Ecto neural progenitor cell (in vitro differentiated cells): ENCODE measurements around the gene ADRA1B.
"Not testable (repeated sequence)": the region's sequence is repeated elsewhere in the genome, so short reads cannot be mapped to it uniquely, and the experiment has no call there.

Source experiments
- DNase-seq: peaks from one replicate; pipeline ENCODE4 v3.0.0-alpha.2; 2018; ENCODE audit warnings: low spot score

Gene ADRA1B

GRCh38 chr5:159969966-159970365, 53.7 kb downstream of the ADRA1B start:
- DNase-seq = no peak

DNA sequence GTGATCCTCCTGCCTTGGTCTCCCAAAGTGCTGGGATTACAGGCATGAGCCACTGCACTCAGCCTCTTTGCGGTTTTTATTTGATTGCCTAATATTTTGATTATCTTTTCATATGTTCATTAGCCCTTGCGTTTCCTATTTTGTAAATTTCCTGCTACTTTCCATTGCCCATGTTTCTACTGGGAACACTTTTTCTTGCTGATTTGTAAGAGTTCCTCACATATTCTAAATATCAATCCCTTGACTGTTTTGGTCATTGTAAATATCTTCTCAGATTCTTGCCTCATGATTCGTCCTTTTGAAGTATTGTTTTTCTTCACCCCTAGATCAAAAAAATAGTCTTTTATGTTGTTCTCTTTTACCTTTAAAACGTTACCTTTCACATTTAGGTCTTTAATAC, 54.8 kb downstream of the ADRA1B start:
- no peak for DNase-seq

GRCh38 chr5:159971514-159971913, 55.2 kb downstream of the ADRA1B start:
- DNase-seq = no peak

- DNase-seq = peak; percentile 63
Observed at GRCh38 chr5:159971931-159972461, 55.7 kb downstream of the ADRA1B start.

- DNase-seq = no peak
Observed at GRCh38 chr5:159972538-159973362, 56.5 kb downstream of the ADRA1B start.

DNA sequence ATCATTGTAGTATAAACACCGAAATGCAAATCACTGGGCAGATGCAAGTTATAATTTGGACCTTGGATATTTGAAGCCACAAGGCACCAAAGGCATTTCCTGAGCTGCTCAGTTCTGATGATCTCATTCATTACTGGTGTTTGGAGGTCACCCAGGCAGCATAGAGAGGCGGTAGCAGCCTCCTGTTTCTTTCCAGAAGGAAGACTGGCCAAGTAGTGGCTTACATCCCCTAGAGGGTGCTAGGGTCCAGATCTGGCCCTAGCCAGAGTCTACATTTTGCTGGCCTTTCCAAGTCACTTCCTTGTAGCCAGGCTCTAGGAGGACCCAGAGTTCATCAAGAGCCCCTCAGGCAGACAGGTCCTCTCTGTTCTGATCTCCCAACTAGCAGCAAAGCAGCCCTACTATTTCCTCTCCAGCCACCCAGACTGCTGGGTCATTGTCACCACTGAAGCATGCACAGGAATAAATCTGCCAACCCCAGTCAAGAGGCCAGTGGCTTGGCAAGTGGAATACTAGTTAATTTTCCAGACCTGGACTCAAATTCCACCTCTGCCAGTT, 59.3 kb downstream of the ADRA1B start:
- DNase-seq = no peak

DNA sequence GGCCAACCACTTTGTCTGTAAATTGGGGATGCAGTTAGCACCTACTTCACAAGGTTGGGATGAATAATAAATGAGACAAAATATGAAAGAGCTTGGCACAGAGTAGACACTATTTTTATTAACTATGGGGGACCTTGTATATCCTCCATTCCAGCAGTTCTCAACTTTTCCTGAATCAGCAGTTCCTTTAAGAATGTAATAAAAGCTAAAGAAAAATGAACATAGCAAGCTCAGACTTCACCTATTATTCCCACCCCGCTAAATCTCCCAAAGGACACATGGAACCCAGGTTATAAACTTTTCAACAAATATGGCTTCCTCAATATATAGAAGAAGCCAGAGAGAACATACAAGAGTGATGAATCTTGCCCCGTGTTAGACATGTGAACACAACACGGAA, 60.6 kb downstream of the ADRA1B start:
- no peak for DNase-seq

DNA sequence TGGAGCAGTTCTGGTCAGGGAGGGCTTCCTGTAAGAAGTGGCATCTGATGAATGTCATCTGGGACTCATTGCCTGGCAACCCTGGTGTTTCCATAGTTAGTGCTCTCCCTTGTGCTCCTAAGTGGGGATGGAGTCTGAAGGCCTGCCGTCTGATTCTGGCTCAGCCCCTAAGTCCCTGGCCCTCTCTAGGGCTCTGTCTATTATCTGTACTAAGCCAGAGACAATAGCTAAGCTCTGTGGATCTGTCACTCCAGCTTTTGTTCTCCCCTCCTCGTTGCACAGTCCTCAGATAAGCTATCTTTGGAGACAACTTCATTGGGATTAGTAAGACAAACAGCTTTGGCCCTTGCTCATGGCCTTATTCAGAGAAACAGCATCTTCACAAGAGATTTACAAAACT, 62.1 kb downstream of the ADRA1B start:
- peak; percentile 52 for DNase-seq

DNA sequence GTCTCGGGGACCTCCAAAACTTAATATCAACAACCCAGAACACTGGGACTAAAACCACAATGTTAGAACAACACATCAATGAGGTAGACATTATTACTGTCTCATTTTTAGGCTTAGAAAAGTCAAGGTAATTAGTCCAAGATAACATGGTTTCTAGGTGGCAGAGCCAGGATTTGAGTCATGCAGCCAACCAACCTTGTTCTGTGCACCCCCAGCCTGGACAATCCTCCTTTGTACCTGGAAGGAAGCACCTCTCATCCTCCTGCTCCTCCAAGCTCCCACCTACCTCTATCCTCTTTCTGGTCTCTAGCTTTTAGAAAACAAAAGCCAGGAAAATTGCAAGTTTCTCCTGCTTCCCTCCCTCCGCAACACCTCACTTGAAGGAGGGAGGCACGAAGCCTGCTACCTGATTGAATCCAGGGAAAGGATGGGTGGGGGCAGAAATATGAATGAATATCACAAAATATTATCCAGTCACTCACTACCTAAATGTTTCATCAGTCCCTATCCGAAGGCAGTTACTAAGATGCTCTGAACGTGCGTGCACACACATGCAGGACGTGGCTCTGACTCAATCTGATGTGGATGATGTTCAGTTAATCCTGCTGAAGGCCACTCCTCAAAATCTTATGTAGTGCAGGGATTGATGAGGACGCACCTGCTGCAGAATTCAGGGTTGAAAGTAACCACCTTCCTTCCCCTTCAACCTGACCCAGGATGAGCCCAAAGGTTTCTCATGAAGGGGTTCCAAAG, 66.3 kb downstream of the ADRA1B start:
- DNase-seq = no peak

GRCh38 chr5:159987031-159987674, 70.9 kb downstream of the ADRA1B start:
- DNase-seq = peak; percentile 88

GRCh38 chr5:159990506-159990905, 74.2 kb downstream of the ADRA1B start:
- no peak for DNase-seq

GRCh38 chr5:159992566-159992965, 76.3 kb downstream of the ADRA1B start:
- DNase-seq = no peak

DNA sequence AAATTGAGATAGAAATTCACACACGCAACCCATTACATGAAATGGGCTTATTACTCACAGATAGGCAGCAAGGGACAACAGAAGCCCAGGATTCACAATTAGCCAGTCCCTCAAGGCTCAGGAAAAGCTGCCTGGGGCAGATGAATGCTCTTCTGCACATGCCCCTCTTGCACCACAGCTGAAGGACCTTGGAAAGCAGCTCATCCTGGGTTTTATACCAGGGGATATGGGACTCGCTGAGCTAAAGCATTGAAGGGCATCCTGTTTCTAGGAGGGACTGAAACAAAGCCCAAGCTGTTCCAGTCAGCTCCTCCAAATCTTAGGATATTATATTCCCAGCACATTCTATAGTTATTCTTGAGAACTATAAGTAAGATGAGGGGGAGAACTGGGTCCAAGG, 76.9 kb downstream of the ADRA1B start:
- no peak for DNase-seq

DNA sequence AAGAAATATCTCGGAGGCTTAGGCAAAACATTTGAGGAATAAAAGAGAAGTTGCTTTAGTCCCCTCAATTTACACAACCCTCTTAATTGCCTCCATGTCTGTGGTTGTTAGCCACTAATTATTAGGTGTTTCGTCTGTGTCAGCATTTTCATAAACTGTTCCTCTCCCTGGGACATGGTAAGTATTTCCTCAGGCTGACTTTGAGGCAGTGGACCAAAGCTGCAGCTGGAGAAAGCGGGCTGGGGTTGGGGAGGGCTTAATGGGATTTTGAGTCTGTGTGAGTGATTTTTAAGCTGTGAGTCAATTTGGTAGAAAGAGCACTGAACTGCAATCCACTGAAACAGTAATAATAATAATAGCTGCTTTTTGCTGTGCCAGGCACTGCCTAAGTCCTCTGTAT, 79.6 kb downstream of the ADRA1B start:
- DNase-seq = no peak

DNA sequence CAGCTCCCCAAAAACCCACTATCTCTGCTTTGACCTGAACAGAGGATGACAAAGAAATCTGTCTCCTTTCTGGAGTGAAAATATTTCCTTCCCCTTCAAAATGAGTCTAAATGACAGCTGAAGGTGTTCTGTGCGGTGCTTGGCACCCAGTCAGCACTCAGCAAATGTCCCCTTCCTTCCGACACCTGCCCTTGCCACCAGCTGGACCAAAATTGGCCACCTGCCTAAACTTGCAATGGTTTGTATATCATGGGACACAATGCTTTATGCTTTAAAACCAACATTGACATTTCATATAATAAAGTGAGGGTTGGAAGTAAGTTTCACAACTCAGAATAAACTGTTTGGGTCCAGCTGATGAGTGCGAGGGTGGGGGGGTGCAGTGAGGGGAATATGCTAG, 85.2 kb downstream of the ADRA1B start:
- DNase-seq = no peak

DNA sequence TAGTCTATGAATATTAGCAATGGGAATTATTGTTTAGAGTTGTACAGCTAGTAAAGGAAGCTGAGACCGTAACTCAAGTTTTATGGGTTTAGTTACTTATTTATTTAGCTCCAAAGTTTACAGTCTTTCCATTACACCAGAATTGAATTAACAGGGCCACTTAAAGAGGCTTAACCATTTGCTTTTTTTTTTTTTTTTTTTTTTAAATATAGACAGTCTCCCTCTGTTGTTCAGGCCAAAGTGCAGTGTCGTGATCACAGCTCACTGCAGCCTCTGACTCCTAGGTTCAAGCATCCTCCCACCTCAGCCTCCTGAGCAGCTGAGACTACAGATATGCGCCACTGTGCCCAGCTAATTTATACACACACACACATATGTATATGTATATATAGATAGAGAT, 91.2 kb downstream of the ADRA1B start:
- DNase-seq = no peak

GRCh38 chr5:160008529-160008876, 92.2 kb downstream of the ADRA1B start:
- not testable (repeated sequence) for DNase-seq

GRCh38 chr5:160008877-160009590, 92.8 kb downstream of the ADRA1B start, which contains the start of gene TTC1:
Gene TTC1 (plus strand): TSS chr5:160009139. CDS start chr5:160010529, 1,390 bp downstream.
- peak; percentile 92 for DNase-seq

- DNase-seq = no peak
Observed at GRCh38 chr5:160009591-160009989, 93.3 kb downstream of the ADRA1B start.

- no peak for DNase-seq
Observed at GRCh38 chr5:160011471-160011870, 95.2 kb downstream of the ADRA1B start.

- DNase-seq = not testable (repeated sequence)
Observed at GRCh38 chr5:160014197-160014596, 97.9 kb downstream of the ADRA1B start.
